ENCODE results near the gene TMOD2.

TMOD2 gene

DNA sequence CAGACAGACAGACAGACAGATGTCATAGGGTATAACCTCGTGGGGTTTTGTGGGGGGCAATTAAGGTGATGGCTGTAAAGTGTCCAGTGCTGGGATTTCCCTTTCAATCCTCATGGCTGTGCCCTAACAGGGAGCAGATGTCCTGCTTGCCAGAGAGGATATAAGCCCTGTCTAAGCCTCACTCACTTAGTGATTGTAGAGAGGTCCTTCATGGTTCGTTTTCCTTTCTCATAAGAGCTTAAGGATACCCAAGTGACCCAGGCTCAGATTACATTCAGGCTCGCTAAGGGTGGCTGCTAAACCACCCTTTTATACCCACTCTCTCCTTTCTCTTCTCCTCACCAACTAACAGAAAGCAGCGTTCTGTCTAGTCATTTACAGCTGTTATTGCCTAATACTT, 33.2 kb upstream of the TMOD2 start:
- H3K4me3 ChIP-seq = no peak overlapping the region
- no peak overlapping the region for H3K9ac ChIP-seq
- peaks cover 0 to 1% (median 0%) of the 10 kb centered on the region in 11 experiments; a peak in 1 of 22 replicates for H4K20me1 ChIP-seq
- H3K9me3 ChIP-seq (replicated peaks in 1 of 11) = peaks cover 0 to 14% (median 6%) of the 10 kb centered on the region in 11 experiments; a peak in 16 of 22 replicates
- no peak overlapping the region for H3K27ac ChIP-seq
- no peak for TF ChIP-seq Cebpa-rat (IDR thresholded peaks at IDR 0.05)
- no peaks in the 10 kb centered on the region for H3K27me3 ChIP-seq
- no peak overlapping the region for H3K4me2 ChIP-seq
- H3K4me1 ChIP-seq = 0 out of 20 replicates have a peak, but pooled peaks cover 0 to under 1% (median 0%) of the 10 kb centered on the region in 10 experiments
- H3K36me3 ChIP-seq = peaks cover 24 to 45% (median 33%) of the 10 kb centered on the region in 11 experiments

- no peak for TF ChIP-seq Cebpa-rat (IDR thresholded peaks at IDR 0.05)
- H3K4me3 ChIP-seq = no peak overlapping the region
- peaks cover 0 to 14% (median 6%) of the 10 kb centered on the region in 11 experiments; a peak in 16 of 22 replicates for H3K9me3 ChIP-seq (replicated peaks in 1 of 11)
- H3K4me1 ChIP-seq = 0 out of 20 replicates have a peak, but pooled peaks cover 0 to 4% (median 0%) of the 10 kb centered on the region in 10 experiments
- H3K4me2 ChIP-seq = no peak overlapping the region
- H3K36me3 ChIP-seq = peaks cover 27 to 49% (median 37%) of the 10 kb centered on the region in 11 experiments
- H3K27ac ChIP-seq = no peak overlapping the region
- no peaks in the 10 kb centered on the region for H3K27me3 ChIP-seq
- peaks cover 0 to 5% (median 0%) of the 10 kb centered on the region in 11 experiments; a peak in 1 of 22 replicates for H4K20me1 ChIP-seq
- H3K9ac ChIP-seq = no peak overlapping the region
Observed at GRCh38 chr15:51718746-51719145, 32.7 kb upstream of the TMOD2 start.

DNA sequence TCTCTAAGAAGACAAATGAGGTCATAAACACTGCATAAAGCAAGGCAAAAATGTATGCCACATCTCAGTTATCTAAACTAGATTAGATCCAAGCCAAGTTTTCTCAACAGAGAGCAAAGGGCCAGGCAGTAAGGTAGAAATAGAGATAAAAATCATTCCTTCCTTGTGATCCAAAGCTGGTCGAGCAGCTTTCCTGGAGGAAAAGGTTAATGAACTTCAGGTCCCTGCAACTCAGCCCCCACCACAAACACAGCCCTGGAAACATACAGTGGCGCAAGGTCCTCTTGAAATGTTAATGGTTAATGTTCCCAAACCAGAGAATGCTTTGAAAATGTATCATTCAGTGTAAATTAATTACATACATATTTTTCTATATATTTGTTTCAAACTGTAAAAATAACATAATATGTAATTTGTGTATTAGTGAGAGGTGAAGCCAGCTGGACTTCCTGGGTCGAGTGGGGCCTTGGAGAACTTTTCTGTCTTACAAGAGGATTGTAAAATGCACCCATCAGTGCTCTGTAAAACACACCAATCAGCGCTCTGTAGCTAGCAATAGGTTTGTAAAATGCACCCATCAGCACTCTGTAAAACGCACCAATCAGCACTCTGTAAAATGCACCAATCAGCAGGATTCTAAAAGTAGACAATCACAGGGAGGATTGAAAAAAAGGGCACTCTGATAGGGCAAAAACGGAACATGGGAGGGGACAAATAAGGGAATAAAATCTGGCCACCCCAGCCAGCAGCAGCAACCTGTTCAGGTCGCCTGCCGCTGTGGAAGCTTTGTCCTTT, 31.0 kb upstream of the TMOD2 start:
- Histone ChIP-seq H4K20me1 (peaks cover 5 to 20% (median 14%) of the 10 kb centered on the region in 11 experiments; a peak in 12 of 22 replicates), H3K4me1 (peaks cover 9 to 20% (median 14%) of the 10 kb centered on the region in 10 experiments), H3K4me2 (no peak overlapping the region), H3K27me3 (no peaks in the 10 kb centered on the region), H3K9ac (no peak overlapping the region), H3K36me3 (peaks cover 27 to 59% (median 44%) of the 10 kb centered on the region in 11 experiments), H3K27ac (no peak overlapping the region), H3K9me3 (replicated peaks in 1 of 11) (peaks cover 0 to 14% (median 6%) of the 10 kb centered on the region in 11 experiments; a peak in 16 of 22 replicates), H3K4me3 (no peak overlapping the region)
- no peak for TF ChIP-seq Cebpa-rat (IDR thresholded peaks at IDR 0.05)

DNA sequence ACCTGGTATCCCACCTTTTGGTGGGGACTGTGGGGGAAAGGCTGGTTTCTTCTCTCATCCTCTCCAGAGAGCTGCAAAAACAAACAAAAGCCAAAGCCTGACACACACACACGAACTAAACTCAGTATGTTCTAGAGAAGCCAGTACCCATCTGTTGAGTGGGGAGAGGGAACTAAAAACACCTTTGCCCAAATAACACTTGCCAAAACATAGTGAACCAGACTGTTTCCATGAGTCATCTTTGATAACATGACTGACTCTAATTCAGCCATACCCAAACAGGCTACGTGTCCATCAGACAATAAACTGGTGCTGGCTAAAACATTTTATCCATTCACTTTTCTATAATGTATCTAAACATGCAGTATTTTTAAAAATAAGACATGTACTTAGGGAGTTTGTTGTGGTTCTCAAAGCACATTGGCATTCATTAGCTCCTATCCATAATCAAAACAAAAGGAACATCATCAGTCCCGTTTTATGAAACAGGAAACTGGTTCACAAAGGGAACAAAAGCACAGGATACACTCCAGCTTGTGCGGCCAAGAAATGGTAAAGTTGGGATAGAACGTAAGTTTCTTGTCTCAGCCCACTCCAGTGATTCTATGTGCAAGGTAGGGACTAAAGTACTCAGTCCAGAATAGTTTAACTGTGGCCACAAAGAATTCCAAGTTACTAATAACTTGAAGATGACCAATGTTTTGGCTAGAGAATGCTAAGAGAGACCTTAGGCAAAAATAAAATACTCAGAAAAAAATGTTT, 30.0 kb upstream of the TMOD2 start:
- Histone ChIP-seq H3K9ac (no peak overlapping the region), H3K4me2 (no peak overlapping the region), H3K36me3 (peaks cover 27 to 59% (median 43%) of the 10 kb centered on the region in 11 experiments), H3K27me3 (no peaks in the 10 kb centered on the region), H4K20me1 (peaks cover 13 to 30% (median 24%) of the 10 kb centered on the region in 11 experiments; a peak in 20 of 22 replicates), H3K27ac (no peak overlapping the region), H3K4me1 (peaks cover 17 to 30% (median 24%) of the 10 kb centered on the region in 10 experiments), H3K4me3 (no peak overlapping the region), H3K9me3 (replicated peaks in 1 of 11) (peaks cover 0 to 14% (median 6%) of the 10 kb centered on the region in 11 experiments; a peak in 16 of 22 replicates)
- no peak for TF ChIP-seq Cebpa-rat (IDR thresholded peaks at IDR 0.05)

- no peak overlapping the region for H3K27ac ChIP-seq
- peak overlapping the region in 10 of 11 experiments; percentile 29 to 72 (median 58); a peak in 15 of 22 replicates for H3K4me2 ChIP-seq
- H3K9ac ChIP-seq = peak overlapping the region in 2 of 11 experiments; percentile 13 to 45; a peak in 1 of 22 replicates
- H3K4me3 ChIP-seq = no peak overlapping the region
- peaks cover 0 to 14% (median 6%) of the 10 kb centered on the region in 11 experiments; a peak in 16 of 22 replicates for H3K9me3 ChIP-seq (replicated peaks in 1 of 11)
- H4K20me1 ChIP-seq = peaks cover 27 to 53% (median 41%) of the 10 kb centered on the region in 11 experiments
- H3K4me1 ChIP-seq = peaks cover 41 to 53% (median 52%) of the 10 kb centered on the region in 10 experiments
- no peak for TF ChIP-seq Cebpa-rat (IDR thresholded peaks at IDR 0.05)
- peaks cover 23 to 55% (median 43%) of the 10 kb centered on the region in 11 experiments for H3K36me3 ChIP-seq
- H3K27me3 ChIP-seq = no peaks in the 10 kb centered on the region
Observed at GRCh38 chr15:51724199-51724598, 27.2 kb upstream of the TMOD2 start.

DNA sequence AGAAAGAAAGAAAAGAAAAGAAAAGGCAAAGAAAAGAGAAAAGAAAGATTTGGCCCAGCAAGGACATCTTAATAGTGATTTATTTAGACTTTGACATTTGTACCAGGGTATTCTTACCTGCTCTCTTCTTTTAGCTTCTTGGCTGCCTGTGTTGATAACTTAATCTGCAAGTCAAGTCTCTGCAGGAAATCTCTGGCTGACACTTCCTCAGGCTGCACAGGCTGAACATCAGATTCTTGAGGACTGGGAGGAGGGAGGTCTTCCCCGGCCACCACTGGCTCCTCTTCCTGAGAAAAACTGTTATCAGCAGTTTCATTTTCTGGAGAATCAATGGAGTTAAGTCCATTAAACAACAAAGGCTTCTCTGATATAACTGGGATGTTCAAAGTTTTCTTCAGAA, 26.7 kb upstream of the TMOD2 start:
- Histone ChIP-seq H3K4me1 (peaks cover 46 to 58% (median 56%) of the 10 kb centered on the region in 10 experiments), H3K9ac (peak overlapping the region in 3 of 11 experiments; percentile 13 to 45 (median 15); a peak in 1 of 22 replicates), H3K9me3 (replicated peaks in 1 of 11) (peaks cover 0 to 14% (median 6%) of the 10 kb centered on the region in 11 experiments; a peak in 16 of 22 replicates), H3K4me2 (peak overlapping the region; percentile 29 to 72 (median 59); a peak in 21 of 22 replicates), H3K4me3 (no peak overlapping the region), H3K27me3 (no peaks in the 10 kb centered on the region), H4K20me1 (peaks cover 27 to 53% (median 41%) of the 10 kb centered on the region in 11 experiments), H3K36me3 (peaks cover 23 to 55% (median 44%) of the 10 kb centered on the region in 11 experiments), H3K27ac (0 out of 22 replicates have a peak overlapping the region, but pooled peaks of 1 of the 11 experiments have one; percentile 36)
- no peak for TF ChIP-seq Cebpa-rat (IDR thresholded peaks at IDR 0.05)

DNA sequence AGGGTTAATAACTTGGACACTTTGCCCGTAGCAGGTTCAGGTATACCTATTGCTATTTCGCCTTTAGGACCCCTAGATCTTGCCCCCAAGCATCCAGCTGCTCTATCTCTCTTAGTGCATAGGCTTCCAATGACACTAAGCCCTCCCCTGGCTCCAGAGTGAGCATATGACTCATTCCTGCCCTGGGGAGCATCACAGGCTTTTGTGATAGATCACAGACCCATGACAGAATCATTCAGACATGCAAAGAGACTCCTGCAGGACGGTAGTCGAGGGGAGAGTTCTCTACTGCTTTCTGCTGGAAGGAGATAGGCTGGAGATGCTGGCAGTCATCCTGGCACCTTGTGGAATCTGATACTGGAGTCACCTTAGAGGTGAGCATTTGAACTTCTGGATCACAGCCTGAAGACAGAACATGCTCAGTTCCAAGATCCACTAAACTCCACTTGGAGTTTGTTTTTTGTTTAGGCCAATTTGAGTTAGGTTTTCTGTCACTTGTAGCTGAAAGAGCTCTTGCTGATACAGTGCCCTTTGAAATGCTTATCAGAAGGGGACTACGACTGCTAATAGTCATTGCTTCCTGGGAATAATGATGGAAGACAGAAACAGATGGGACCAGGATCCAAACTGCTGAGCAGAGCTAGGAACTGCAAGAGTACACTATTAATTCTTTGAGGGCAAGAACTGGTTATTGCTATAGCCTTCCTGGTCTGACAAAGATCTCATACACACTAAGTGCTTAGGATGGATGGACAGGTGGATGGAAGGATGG, 24.9 kb upstream of the TMOD2 start:
- Histone ChIP-seq H3K4me2 (peak overlapping the region; percentile 30 to 74 (median 62)), H3K4me3 (no peak overlapping the region), H4K20me1 (peaks cover 27 to 53% (median 41%) of the 10 kb centered on the region in 11 experiments), H3K27me3 (no peaks in the 10 kb centered on the region), H3K4me1 (peaks cover 64 to 76% (median 74%) of the 10 kb centered on the region in 10 experiments), H3K9me3 (replicated peaks in 1 of 11) (peaks cover 0 to 3% (median 0%) of the 10 kb centered on the region in 11 experiments; a peak in 1 of 22 replicates), H3K27ac (peak overlapping the region in 5 of 11 experiments; percentile 5 to 33 (median 13); a peak in 6 of 22 replicates), H3K36me3 (peaks cover 14 to 46% (median 35%) of the 10 kb centered on the region in 11 experiments), H3K9ac (peak overlapping the region in 1 of 11 experiments; percentile 14; a peak in 1 of 22 replicates)
- no peak for TF ChIP-seq Cebpa-rat (IDR thresholded peaks at IDR 0.05)

All from BLaER1 treated with 17β-estradiol and CSF1 and Interleukin-3, amounts not matched to agents 10 nM and 100 nM (cell line).